ENCODE measurements around the gene TTLL13.

DNA sequence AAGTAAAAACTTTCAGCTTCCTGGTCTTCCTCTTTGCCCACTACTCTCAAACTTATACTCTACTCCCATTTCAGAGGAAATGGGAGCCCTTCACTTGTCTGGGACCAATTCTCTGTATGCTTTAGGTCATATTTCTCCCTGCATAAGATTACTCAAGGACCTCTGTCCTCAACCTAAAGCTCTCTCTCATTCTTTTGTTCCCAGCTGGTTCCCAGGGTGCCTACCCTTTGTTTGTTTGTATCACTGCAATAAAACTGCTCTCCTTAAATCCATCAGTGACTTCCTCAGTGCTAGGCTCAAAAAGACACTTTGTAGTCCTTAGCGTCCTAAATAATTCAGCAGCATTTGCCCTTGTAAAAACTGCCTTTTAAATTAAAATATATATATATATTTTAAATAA, 19.1 kb downstream of the TTLL13 start:
- TF ChIP-seq, protein P1, sequence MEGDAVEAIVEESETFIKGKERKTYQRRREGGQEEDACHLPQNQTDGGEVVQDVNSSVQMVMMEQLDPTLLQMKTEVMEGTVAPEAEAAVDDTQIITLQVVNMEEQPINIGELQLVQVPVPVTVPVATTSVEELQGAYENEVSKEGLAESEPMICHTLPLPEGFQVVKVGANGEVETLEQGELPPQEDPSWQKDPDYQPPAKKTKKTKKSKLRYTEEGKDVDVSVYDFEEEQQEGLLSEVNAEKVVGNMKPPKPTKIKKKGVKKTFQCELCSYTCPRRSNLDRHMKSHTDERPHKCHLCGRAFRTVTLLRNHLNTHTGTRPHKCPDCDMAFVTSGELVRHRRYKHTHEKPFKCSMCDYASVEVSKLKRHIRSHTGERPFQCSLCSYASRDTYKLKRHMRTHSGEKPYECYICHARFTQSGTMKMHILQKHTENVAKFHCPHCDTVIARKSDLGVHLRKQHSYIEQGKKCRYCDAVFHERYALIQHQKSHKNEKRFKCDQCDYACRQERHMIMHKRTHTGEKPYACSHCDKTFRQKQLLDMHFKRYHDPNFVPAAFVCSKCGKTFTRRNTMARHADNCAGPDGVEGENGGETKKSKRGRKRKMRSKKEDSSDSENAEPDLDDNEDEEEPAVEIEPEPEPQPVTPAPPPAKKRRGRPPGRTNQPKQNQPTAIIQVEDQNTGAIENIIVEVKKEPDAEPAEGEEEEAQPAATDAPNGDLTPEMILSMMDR (IDR thresholded peaks at IDR 0.05; ENCODE audit: low read depth, low read length) = no peak
- TF ChIP-seq EZH2phosphoT487 (IDR thresholded peaks at IDR 0.05; ENCODE audit: low read depth) = no peak

All from OCI-LY3 (cell line).